Erythroblast (primary cell): ENCODE measurements around the gene RIN2.
"Not testable (repeated sequence)": the region's sequence is repeated elsewhere in the genome, so short reads cannot be mapped to it uniquely, and the experiment has no call there.

Experiments used
- DNase-seq, 2 experiments: peaks; one replicate each; lab custom pipeline; 2025; lab: John Stamatoyannopoulos, UW
- GATA1 ChIP-seq: IDR thresholded peaks from 2 replicates; pipeline ENCODE4 v1.6.1; 2011; ENCODE audit warnings: low read depth, mild to moderate bottlenecking, control low read depth, low read length, moderate library complexity
- POLR2A ChIP-seq: IDR thresholded peaks from 2 replicates; pipeline ENCODE4 v1.6.1; 2011; ENCODE audit warnings: mild to moderate bottlenecking, low read length

Gene RIN2

GRCh38 chr20:19802099-19802491 lies 44.0 kb downstream of the RIN2 start:
- no peak for DNase-seq
- TF ChIP-seq POLR2A, result no peak
- no peak for TF ChIP-seq GATA1

DNA sequence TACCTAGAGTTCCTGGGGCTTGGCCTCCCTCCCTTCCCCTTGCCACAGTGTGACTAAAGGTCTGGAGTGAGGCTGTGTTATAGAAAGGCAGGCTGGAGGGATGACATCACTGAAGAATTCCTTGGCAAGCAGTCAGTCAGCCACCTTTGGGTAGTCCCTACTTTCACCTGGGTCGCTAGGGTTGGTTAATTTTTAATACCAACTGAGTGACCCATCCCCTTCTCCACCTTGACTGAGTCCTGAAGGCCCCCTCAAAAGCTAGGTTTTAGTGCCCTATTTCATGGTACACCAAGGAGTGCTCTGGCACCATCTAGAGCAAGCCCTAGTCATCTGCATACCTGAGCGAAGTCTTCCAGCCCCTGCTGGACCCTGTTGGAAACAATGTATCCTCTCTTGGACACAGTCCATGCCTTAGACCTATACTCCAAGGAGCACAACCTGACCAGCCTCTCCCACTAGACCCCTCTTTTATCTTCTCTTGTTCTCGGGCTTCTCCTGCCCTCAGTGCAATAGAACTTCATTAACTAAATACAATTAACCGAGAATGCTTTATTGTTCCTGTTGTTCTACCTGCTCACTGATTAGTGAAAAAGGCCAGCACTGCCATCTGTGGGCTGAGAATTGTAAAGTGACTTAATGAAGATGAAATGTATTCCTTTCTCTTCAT lies 44.6 kb downstream of the RIN2 start:
- DNase-seq, result no peak

GRCh38 chr20:19806276-19806675 lies 48.2 kb downstream of the RIN2 start:
- DNase-seq, result not testable (repeated sequence)

More for the DNA sequence above, 44.6 kb downstream of the RIN2 start:
- no peak for TF ChIP-seq POLR2A
- TF ChIP-seq GATA1, result no peak

GRCh38 chr20:19806806-19807190 lies 48.7 kb downstream of the RIN2 start:
- TF ChIP-seq GATA1 (no peak), POLR2A (no peak)
- DNase-seq, result no peak

DNA sequence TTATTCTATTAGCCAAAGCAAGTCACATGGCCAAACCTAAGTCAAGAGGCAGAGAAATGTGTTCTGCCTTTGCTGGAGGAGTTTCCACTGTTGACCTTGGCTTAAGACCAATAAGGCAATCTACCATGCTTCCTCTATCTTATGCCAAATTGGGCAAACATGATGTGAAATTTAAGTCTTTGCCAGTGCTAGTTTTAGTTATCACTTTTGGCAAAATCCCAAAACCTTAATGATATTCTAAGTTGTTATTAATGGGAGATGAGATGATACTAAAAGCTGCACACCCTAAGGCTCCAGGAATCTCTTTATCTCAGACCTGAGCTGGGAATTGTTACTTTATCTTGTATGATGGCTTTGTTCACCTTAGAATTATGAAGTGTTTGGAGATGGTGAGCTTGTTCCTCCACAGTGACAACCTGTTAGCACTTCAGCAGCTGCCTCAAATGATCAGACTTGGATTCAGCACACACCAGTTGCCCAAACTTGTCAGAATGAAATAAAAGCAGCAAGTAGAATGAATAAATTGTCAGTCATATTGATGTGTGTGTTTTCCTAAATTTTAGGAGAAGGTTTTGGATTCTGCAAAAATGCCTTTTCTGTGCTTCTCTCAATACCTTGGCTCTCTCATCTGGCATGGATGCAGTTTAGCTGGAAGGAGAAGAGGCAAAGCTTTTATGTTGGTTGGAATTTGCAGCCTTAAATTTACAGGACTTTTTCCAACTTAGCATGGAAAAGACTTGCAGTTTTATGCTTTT lies 49.3 kb downstream of the RIN2 start:
- no peak for DNase-seq
- TF ChIP-seq POLR2A (no peak), GATA1 (no peak)
